ENCODE data around the gene PLEKHO2. TPM values are rescaled to one million over a fixed set of nuclear protein-coding genes. Genes with fewer than 3 reads are reported as not detected.

PLEKHO2 gene
- total RNA-seq, 4 donors from 2014 or later, result 4.7 to 18.2 (median 7.4) TPM

- Histone ChIP-seq H3K4me1 (peaks cover 0 to 11% (median 0%) of the 10 kb centered on the region in 4 donors), H3K36me3 (no peaks in the 10 kb centered on the region), H3K27me3 (no peaks in the 10 kb centered on the region), H3K27ac (no peak overlapping the region), H3K4me3 (no peak overlapping the region), H3K9me3 (peaks cover 0 to 3% (median 0%) of the 10 kb centered on the region in 4 donors)
- TF ChIP-seq POLR2A (IDR thresholded peaks at IDR 0.05), result no peak
- TF ChIP-seq, protein P1, sequence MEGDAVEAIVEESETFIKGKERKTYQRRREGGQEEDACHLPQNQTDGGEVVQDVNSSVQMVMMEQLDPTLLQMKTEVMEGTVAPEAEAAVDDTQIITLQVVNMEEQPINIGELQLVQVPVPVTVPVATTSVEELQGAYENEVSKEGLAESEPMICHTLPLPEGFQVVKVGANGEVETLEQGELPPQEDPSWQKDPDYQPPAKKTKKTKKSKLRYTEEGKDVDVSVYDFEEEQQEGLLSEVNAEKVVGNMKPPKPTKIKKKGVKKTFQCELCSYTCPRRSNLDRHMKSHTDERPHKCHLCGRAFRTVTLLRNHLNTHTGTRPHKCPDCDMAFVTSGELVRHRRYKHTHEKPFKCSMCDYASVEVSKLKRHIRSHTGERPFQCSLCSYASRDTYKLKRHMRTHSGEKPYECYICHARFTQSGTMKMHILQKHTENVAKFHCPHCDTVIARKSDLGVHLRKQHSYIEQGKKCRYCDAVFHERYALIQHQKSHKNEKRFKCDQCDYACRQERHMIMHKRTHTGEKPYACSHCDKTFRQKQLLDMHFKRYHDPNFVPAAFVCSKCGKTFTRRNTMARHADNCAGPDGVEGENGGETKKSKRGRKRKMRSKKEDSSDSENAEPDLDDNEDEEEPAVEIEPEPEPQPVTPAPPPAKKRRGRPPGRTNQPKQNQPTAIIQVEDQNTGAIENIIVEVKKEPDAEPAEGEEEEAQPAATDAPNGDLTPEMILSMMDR (IDR thresholded peaks at IDR 0.05), result no peak
- no peak for DNase-seq
Measured at GRCh38 chr15:64906402-64906801, 64.7 kb downstream of the PLEKHO2 start.

DNA sequence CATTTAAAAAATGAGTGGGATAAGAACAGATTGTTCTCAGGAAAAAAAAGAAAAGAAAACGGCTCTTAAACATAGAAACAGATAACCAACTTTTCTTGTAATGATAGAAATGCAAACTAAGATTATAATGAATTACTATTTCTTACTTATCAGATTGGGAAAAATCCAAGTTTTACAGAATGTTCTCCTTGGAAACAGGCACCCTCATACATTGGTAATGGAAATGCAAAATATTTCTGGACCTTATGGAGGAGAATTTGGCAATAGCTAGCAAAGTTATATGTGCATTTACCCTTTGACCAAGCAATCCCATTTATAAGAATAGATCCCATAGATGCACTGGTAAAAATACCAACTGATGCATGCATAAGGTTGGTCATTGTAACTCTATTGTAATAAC, 66.3 kb downstream of the PLEKHO2 start:
- Histone ChIP-seq H3K9me3 (no peaks in the 10 kb centered on the region), H3K4me3 (no peak overlapping the region), H3K27ac (no peak overlapping the region), H3K4me1 (peaks cover 0 to 12% (median 0%) of the 10 kb centered on the region in 4 donors), H3K36me3 (no peaks in the 10 kb centered on the region), H3K27me3 (no peaks in the 10 kb centered on the region)
- no peak for DNase-seq
- TF ChIP-seq POLR2A (IDR thresholded peaks at IDR 0.05), result no peak
- TF ChIP-seq, protein P1 (IDR thresholded peaks at IDR 0.05), result no peak

DNA sequence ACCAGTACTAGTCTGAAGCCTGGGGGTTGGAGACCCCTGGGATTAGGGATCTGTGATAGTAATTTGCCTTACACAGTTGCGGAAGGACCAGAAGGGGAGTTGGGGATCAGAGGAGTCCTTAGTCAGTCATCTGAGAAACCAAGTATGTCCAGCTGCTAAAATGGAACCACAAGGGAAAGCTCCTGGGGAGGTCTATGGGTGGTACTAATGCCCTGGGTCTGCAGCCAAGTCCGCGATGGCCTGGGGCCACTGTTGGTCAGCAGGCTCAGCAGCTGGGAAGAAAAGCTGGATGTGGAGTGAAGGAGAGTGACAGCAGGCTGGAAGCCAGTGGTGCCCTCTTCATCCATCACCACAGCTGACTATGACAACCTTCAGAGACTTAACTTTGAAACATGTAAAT, 67.8 kb downstream of the PLEKHO2 start:
- H3K36me3 ChIP-seq, result no peaks in the 10 kb centered on the region
- H3K4me3 ChIP-seq, result no peak overlapping the region
- no peak for DNase-seq
- H3K27me3 ChIP-seq, result no peaks in the 10 kb centered on the region
- TF ChIP-seq POLR2A (IDR thresholded peaks at IDR 0.05), result no peak
- TF ChIP-seq, protein P1 (IDR thresholded peaks at IDR 0.05), result no peak
- H3K9me3 ChIP-seq, result no peaks in the 10 kb centered on the region
- no peak overlapping the region for H3K27ac ChIP-seq
- H3K4me1 ChIP-seq, result peaks cover 0 to 12% (median 0%) of the 10 kb centered on the region in 4 donors

DNA sequence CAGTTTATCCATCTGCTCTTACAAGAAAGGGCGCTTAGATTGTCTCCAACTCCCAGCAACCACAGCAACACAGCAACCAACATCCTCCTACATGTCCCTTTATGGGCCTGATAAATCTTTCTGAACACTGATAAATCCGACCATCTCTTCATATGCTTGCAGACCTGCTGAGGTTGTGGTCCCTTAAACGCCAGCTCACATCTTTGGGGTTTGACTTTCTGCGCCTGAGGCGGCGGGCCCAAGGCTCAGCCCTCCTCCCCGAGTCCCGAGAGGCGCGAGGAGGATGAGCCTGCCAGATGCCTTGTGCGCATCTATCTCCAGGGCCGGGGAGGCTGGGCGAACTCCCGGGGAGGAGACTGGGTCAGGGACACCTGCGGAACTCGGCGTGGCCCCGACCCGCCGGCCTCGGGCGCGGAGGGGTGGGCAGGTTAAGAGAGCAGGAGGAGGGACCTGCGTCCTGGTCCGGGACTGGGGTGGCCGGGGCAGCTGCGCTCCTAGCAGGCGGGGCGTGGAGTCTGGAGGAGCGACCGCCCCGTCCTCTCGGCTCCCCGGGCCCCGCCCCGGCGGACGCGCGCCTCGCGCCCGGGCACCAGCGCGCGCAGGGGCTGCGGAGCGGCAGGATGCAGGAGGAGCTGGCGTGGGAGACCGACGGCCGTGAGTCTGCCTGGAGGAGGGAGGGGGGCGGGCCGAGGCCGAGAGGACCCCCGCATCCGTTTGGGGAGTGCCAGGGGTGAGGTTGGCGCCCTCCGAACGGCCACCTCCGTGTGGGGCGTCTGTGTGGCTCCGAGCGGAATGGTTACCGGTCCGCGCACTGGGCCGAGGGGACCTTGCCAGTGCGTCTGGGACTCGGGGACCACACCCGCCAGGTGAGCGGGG, 69.8 kb downstream of the PLEKHO2 start, which contains the start of gene ANKDD1A:
Gene ANKDD1A, plus strand, starts transcription at position 592 of the 876 bp plus-strand sequence. Its CDS starts 29 bp downstream, at position 621.
- Histone ChIP-seq H3K36me3 (no peaks in the 10 kb centered on the region), H3K27me3 (no peaks in the 10 kb centered on the region), H3K4me3 (peak within 1 kb of the TSS; percentile 38 to 64 (median 46)), H3K4me1 (peaks cover 0 to 4% (median 0%) of the 10 kb centered on the region in 4 donors), H3K9me3 (no peaks in the 10 kb centered on the region), H3K27ac (peak within 1 kb of the TSS in 2 of 4 donors; percentile 8 to 31)
- no peak for TF ChIP-seq POLR2A (IDR thresholded peaks at IDR 0.05)
- TF ChIP-seq, protein P1 (IDR thresholded peaks at IDR 0.05), result no peak
- peak in 2 of 3 donors; percentile 67 to 70 for DNase-seq

GRCh38 chr15:64912379-64913325, 70.9 kb downstream of the PLEKHO2 start:
- peaks cover 0 to 4% (median 0%) of the 10 kb centered on the region in 4 donors for H3K4me1 ChIP-seq
- no peaks in the 10 kb centered on the region for H3K27me3 ChIP-seq
- H3K27ac ChIP-seq, result peak overlapping the region in 1 of 4 donors; percentile 8
- H3K9me3 ChIP-seq, result no peaks in the 10 kb centered on the region
- TF ChIP-seq, protein P1 (IDR thresholded peaks at IDR 0.05), result no peak
- TF ChIP-seq POLR2A (IDR thresholded peaks at IDR 0.05), result no peak
- no peaks in the 10 kb centered on the region for H3K36me3 ChIP-seq
- no peak for DNase-seq
- H3K4me3 ChIP-seq, result peak overlapping the region in 3 of 4 donors; percentile 38 to 64 (median 49)

Data from Peyer's patch (tissue), 4 donors.